ENCODE measurements around the gene PAFAH2.

PAFAH2 gene

DNA sequence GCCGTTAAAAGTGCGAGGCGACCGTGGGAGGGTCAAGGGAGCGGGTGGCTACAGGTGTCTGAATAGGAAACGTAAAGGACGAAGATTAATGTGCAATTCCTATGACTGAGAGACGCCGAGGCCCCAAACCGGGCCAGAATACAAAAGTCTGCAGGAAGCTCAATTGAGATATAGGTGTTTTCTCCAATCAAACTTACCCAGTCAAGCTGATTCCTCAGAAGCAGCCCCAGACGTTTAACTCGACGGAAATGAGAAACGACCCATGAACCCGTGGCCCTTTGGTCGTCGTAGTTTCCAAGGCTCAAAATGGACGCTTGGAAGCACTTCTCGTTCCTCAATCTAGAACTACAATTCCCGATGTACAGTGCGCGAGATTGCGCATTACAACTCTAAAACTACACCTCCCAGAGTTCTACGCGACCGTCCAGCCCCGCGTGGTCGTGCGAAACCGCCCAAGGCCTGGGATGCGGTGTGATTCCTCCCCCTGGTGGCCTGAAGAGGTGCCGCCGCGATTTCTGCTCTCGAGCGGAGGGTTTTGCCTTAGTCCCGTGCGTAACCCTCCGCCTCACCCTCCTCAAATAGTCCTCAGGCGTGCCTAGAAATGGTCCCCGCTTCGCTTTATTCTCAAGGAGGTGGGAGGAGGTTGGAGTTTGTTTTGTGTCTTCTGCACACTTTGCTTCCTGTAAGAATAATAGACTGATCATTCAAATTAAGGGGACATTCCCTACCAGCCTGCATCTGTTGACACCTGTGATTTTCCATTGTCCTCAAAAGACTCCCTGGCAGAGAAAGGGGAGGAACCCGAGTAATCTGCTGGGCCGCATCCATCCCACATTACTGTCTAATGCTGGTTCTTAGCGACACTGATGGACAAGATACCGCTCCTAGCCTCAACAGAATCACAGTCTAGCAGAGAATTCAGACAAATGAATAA, at the start of gene PAFAH2:
TSS of gene PAFAH2 (minus strand) at position 236 of the 934 bp plus-strand sequence. CDS start 7,247 bp downstream, outside the sequence.
- DNase-seq (ENCODE audit: low read depth), result peak; percentile 92

DNA sequence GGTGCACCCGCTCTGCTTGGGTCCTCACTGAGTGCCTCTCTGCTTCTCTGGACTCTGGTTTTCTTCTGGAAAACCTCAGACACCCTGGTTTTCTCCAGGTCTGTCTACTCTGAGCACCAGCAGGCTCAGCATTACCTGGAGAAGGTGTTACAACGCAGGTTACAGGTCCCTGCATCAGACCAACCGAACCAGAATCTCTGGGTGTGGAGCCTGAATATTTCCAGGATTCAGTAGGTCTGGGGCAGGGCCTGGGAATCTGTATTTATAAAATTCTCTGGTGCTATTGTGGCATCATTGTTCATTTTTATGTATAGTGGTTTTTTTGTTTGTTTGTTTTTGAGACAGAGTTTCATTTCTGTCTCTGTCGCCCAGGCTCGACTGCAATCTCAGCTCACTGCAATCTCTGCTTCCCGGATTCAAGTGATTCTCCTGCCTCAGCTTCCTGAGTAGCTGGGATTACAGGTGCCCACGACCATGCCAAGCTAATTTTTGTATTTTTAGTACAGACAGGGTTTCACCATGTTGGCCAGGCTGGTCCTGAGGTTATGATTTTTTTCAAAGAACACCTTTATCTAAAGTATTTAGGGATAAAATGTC, 49.5 kb upstream of the PAFAH2 start:
- no peak for DNase-seq (ENCODE audit: low read depth)

DNA sequence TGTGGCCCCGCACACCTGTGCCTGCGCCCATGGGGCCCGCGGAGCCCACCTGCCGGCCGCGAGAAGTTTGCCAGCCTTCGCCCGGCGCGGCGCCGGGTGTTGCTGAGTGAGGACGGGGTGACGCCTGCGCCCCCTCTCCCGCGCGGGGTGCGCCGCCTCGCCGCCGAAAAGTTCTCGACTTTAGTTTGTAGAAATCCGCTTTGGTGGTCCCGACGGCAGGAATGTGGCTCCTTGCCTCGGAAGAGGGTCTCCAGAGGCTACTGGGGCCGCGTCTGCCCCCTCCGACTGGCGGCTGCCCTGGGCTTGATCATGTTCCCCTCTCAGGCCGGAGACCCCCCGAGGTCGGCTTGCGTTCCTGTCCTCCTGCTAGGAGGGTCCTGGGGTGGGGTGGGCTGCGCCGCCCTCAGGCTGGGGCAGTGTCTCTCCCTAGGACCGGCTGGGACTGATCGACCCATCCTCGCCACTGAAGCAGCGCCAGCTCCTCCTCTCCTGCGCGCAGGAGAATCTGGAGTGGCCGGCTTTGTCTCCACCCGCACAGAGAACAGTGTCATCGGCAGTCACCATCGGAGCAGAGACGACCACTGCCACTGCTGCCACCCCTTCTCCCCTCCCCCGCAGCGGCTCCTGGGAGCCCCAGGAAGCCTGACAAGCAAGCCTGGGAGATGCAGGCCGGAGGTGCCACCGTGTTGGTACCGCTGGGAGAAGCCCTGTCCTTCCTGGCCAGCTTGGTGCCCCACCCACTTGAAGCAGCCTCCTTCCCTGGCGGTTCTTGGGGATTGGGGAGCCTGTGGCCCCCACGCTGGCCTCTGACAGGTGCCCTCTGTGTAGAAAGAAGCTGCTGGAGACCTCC, 48.6 kb upstream of the PAFAH2 start:
- no peak for DNase-seq (ENCODE audit: low read depth)

DNA sequence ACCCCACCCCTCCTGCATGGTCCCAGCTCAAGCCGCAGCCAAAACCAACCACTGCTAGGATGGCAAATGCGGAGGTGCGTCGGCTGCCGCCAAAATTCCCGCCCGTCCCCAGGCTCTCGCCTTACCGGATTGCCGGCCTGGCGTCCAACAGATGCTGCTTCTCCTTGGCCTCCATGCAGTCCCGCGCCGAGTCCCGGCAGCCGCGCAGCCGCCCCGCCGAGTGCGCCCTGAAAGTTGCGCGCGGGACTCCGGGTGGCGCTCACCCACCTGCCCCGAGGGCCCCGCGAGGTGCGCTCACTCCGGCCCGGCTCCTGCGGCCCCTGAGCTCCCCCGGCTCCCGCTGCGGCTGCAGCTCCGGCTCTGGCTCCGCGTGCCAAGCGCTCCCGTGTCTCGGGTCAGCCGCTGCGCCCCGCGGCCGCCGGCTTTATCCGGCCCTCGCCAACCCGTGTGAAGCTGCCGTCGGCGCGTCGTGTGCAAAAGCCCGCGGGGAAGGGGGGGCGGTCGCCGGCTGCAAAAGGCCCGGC, 47.9 kb upstream of the PAFAH2 start, which contains the start of gene SLC30A2:
TSS of gene SLC30A2 (minus strand) at position 397 of the 524 bp plus-strand sequence. CDS start at position 175, 222 bp downstream.
- DNase-seq (ENCODE audit: low read depth), result no peak

DNA sequence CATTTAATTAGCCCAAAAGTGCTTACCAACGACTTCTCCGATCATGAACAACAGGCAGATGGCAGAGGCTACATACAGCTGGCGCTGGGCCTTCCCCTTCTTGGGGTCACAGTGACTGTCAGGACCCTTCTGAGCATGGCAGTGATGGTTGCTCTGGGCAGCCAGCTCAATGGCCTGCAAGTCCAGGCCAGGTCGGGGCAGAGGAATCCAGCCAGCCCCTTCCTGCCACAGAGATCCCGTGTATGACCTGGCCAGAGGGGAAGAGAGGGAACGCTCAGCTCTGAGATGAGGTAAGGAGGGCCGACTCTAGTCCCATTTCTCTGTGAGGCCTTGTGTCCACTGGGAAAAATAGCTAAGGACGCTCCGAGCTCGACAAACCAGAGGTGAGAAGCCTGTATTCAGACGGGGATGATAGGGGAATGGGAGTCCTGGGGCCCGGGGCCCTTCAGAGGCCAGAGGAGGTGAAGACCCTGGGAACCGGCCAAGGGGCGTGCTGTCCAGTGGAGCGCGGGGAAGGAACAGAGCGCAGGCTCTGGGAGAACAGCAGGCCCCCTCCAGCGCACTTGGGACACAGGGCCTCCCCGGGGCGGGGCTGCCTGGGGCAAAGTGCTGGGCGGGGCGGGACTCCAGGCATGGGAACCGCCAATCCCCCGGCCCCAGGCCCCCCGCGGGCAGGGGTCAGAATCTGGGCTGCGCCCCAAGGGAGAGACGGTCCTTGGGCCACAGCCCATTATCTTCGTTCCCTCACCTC, 47.3 kb upstream of the PAFAH2 start:
- DNase-seq (ENCODE audit: low read depth), result no peak

DNA sequence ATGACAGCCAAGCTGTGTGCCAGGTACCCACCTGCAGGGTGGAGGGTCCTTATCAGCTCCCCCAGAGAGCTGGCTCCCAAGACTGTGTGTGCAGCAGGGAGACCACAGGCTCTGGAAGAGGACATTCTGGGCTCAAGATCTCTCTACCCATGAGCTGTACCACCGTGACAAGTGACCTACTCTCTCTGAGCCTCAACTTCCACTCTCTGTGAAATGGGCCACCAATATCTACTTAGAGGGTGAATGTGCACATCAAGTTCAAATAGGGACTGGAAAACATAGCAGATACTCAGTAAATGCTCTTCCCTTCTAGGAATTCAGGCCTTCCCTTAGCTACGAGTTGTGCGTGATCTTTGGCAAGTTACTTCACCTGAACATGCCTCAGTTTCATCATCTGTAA, 46.6 kb upstream of the PAFAH2 start:
- DNase-seq (ENCODE audit: low read depth), result no peak

DNA sequence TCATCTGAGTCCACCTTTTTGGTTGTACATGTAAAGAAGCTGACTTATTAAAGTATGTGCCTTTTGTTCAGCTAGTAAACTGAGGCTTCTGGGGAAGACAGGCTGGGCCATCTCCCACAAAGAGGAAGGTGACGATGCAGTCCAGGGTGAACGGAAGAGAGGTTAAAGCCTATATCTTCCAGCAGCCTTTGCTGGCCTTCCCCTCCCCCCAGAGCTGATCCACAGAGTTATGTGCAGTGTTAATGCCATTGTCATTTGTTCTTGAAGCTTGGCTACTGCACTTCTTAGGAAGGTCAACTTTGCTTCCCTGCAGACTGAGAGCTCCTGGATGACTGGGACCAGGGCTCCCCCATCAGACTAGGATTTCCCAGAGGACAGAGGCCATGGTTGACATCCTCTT, 45.9 kb upstream of the PAFAH2 start:
- no peak for DNase-seq (ENCODE audit: low read depth)

DNA sequence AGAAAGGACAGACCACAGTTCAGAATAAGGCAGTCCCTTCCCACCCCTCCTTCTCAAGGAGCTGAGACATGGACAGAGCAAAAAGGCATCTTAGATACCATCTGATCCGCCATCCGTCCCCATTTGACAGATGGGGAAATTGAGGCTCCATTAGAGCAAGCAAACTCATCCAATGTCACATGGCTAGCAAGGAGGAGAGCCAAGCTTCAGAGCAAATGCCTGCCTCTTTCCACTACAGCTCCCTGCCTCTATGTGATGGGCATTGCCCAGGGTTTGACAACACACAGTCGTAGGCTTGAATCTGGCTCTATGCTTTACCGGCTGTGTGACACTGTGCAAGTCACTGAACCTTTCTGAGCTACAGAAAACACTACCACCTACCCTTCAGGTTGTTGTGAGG, 44.1 kb upstream of the PAFAH2 start:
- DNase-seq (ENCODE audit: low read depth), result no peak

DNA sequence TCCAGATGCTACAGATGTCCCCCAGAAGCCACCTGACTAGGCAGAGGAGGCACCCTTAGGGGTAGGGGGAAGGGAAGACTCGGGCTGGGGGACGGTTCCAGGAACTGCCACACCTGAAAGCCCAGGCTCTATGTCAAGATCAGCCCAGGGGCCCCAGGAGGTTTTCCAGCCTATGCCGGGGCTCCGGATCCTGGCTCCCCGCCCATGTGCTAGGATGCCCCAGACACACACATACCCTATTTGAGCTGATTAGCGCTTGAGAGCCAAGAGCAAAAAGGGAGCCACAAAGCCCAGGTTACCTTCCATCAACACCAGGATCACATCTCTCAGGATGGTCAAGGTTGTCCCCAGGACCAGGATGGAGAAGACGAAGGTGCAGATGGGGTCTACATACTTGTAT, 43.5 kb upstream of the PAFAH2 start:
- DNase-seq (ENCODE audit: low read depth), result no peak

DNA sequence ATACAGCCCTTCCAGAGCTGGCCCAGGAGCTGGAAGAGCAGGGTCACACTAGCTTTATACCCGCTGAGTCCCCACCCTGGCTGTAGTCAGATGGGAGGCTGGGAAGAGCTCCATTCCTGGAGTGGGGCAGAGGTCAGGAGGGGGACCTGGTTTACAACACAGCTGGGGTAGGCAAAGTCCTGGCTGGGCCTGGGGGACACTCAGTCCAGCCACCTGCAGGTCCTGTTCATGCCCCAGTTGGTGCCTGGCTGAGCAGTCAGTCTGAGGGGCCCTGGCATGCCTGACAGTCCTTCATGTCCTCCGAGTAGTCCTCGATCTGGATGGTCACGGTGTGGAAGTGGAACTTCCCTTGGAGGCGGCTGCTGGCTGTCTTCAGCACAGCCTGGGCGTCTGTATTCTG, 41.0 kb upstream of the PAFAH2 start:
- DNase-seq (ENCODE audit: low read depth), result no peak

DNA sequence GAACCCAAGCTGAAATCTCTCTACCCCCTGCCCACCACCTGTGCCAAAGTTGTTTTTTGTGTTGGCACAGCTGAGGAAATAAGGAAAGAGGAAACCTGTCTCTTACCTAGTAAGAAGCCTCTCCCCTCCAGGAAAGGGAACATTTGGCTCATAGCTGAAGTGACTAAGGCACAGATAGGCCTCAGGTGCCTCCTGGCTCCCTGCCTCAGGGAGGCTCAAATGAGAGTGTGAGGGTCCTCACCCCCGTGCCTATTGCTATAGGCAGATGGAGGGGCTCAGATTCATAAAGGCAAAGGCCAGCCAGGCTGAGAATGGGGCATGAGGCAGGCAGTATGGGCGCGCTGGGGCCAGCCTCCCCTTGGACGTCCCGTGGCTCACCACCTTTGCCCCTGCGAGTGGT, 40.6 kb upstream of the PAFAH2 start:
- DNase-seq (ENCODE audit: low read depth), result no peak

DNA sequence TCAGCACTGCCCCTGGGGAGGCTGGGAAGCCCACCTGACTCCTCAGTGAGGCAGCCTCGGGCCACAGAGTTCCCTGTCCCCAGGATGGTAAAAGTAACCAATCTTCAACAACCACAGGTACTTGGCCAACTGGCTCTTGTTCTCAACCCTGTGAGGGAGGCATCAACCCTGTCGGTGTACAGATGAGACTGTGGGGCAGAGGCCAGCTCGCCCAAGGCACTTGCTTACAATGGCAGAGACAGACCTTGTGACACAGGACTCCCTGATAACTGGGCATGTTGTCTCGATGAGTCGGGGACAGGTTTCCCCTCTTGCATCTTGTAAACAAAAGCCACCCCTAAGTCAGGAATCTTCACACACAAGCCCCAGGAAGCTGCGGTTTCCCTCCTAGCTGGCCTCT, 40.0 kb upstream of the PAFAH2 start:
- DNase-seq (ENCODE audit: low read depth), result no peak

DNA sequence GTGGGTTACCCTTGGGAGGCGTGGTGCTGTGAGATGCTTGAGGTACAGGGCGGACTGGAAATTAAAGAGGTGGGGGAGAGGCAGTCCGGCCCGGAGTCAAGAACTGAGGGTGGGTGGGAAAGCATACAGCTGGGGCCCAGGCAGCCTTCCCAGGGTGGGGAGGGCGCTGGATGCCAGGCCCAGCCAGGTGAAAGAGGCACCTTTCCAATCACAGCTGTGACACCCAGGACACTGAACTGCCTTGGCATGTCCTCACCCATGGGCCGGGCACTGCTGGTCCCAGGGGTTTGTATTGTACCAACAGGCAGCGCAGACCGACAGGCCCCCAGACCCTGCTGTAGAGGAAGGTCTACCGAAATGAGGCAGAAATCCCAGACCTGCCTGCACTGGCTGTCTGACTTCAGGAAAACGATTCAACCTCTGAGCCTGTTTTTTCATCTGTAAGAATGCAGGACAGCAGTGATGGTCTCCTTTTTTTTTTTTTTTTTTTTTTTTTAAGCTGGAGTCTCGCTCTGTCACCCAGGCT, 39.0 kb upstream of the PAFAH2 start:
- no peak for DNase-seq (ENCODE audit: low read depth)

DNA sequence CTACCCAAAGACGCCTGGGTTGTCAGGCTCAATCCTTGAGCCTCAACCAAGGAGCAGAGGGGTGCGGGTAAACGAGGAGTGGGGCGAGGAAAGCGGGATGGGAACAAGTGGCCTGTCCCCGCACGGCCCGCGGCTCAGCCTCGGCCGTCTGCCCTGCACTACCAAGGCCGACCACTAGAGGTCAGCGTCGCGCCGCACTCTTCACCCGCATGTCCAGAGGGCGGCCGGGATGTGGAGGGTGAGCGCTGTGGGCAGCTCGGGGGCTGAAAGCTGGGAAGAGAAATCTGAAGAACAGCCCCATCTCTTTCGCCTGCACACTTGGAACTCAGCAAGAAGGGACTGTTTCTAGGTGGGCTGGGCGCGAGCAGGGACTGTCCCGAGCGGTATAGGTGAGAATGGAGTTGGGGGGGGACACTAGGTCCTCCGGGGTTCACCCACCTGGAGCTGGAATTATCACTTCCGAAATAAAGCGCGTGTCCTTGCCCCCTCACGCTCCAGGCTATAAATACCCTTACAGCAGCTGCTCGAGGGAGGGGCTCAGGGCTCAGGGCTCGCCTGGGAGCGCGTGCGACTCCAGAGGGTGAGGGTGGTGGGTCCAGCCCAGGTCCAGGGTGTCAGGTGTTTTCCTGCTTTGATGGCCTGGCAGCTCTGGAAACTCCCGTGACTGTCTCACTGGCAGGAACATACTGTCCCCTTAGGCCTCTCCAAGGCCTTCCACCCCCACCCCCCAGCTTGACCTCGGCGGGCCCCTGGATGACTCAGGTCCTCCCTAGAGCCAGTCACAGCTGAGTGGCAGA, 38.3 kb upstream of the PAFAH2 start:
- DNase-seq (ENCODE audit: low read depth), result peak; percentile 73

DNA sequence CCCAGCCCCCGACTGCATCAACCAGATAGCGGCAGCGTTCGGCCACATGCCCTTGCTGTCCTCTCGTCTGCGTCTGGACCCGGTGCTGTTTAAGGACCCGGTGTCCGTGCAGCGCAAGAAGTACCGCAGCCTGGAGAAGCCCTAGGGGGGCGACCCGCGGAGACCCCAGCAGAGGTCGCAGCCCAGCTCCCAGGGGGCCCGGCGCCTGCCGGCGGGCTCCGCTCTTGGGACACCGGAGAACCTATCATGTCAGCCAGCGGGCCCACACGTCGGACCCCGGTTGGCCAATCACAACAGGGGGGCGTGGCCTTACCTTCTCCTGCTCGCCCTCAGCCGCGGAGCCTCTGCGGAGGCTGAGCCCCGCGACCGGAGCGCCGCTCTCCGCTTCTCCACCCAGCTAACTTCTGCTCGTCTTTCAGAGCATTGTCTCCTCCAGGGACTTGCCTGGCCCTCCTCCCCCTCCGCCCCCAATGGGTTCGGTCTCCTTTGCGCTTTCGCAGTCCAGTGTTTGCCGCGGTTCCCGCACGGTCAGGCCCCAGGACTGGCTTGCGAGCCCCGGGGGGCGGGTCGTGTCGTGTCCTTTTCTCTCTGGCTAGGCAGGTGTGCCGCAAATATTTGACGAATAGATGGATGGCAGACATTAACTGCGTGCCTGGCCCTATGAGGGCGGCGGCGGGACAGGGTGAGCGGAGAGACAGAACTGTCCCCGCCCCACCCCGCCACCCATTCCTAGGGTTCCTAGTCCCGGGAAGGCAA, 37.5 kb upstream of the PAFAH2 start:
- DNase-seq (ENCODE audit: low read depth), result peak; percentile 89

DNA sequence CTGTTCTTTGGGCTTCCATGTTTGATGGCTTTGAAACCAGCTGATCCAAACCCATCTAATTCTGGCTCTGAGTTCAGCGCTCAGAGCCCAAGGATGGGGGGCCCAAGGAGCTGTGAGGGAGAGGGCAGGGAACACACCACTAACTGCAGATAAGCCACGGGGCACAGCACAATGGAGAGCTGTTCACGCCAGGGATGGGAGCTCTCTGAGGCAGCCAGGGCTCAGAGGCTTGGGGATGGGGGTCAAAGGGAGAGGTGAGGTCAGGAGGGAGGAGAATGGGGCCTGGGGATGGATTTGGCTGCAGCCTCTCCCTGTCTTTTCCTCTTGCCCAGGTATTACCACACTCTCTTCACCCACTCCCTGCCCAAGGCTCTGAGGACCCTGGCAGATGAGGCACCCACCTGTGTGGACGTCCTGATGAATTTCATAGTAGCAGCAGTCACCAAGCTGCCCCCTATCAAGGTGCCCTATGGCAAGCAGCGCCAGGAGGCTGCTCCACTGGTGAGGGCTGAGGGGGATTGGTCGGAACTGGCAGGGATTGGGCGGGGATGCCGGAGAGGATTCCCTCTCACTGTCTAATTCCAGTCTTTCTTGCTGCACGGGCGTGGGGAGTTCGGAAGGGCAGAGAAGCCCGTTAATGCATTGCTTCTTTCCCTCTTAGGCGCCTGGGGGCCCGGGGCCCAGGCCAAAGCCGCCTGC, 36.8 kb upstream of the PAFAH2 start:
- DNase-seq (ENCODE audit: low read depth), result no peak

DNA sequence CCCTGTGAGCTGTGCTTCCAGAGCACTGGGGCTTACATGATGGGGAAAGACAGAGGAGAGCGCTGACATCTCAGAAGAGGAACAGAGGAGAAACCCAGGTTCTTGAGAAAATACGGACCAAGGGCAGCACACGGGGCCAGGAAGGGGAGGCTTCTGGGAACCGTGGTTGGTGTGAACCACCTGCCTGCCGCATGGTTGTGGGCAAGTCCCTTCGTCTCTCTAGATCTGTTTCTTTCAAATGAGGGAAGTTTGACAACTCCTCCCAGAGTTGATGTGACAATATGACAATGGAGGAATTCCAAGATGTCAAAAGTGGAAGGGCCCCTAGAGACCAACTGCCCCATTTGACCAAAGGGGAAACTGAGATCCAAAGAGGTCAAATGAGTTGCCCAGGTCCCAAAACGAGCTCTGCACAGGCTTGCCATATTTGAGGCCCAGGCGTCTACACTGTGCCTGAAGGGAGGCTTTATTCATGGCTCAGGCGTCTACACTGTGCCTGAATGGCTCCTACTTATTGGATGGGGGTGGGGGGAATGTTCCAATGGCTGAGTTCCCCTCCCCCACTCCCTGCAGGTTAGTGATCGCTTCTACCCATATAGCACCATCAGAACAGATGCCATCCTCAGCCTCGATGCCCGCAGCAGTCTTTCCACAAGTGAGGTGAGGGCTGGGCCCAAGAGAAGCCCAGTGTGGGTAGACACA, 34.9 kb upstream of the PAFAH2 start:
- DNase-seq (ENCODE audit: low read depth), result no peak

DNA sequence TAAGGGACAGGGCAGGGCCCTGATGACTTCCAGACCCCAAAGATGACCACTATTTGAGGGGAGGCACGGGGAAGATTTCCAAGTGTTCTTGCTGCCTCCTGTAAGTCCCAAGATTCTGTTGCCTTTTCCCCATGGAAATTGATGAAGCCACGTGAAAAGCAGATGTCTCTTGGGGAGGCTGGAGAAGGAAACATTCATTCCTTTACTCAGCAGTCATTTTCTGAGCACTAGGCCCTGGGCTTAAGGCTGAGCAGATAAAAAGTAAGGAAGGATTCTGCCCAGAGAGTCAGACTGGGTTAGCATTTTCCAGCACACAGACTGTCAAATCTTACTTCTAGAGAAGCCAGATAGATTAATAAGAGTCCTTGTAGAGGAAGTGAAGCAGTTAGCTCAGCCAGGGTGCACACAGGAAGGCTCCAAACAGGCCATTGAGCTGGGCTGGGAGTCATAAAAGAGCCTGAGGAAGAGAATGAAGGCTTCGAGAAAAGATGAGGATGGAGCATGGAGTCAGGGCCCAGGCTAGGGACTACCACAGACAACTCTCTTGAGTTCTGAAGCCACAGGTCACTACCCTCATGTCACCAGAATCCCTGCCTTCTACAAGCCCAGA, 33.9 kb upstream of the PAFAH2 start:
- DNase-seq (ENCODE audit: low read depth), result no peak
